ENCODE data around the gene ABCC12.

- TF ChIP-seq RAD21 (IDR thresholded peaks at IDR 0.05; ENCODE audit: low read length) (no peak), SMC3 (IDR thresholded peaks at IDR 0.05; ENCODE audit: low read depth, low read length) (no peak)
These were observed 41.4 kb downstream of the ABCC12 start for GRCh38 chr16:48114410-48114809.
